Measurements from ENCODE around the gene PACS2.

- TF ChIP-seq POLR2A (IDR thresholded peaks at IDR 0.05) (peak in 1 of 2 donors; percentile 37), CTCF (IDR thresholded peaks at IDR 0.05) (no peak), EP300 (IDR thresholded peaks at IDR 0.05) (no peak)
Measured at GRCh38 chr14:105301103-105301914, 13.2 kb upstream of the PACS2 start.
